IPS DF 6.9 (cell line): ENCODE measurements around the gene PACC1.
"Not testable (repeated sequence)": the region's sequence is repeated elsewhere in the genome, so short reads cannot be mapped to it uniquely, and the experiment has no call there.

Experiments
- DNase-seq: peaks from one replicate; pipeline ENCODE4 v3.0.0-alpha.2; 2013; ENCODE audit warnings: low read depth, low spot score
- H3K27ac ChIP-seq: one replicate; pipeline ENCODE4 v1.5.1; 2013; ENCODE audit warnings: low read length, control low read depth
- H3K27me3 ChIP-seq: 2 replicates; pipeline ENCODE4 v1.6.1; 2013; ENCODE audit warnings: mild to moderate bottlenecking, low read length; ENCODE audit not compliant: control insufficient read depth, insufficient read depth
- H3K36me3 ChIP-seq: 2 replicates; pipeline ENCODE4 v1.6.1; 2013; ENCODE audit warnings: low read length; ENCODE audit not compliant: control insufficient read depth, insufficient read depth
- H3K4me1 ChIP-seq: 2 replicates; pipeline ENCODE4 v1.6.1; 2013; ENCODE audit warnings: low read length; ENCODE audit not compliant: control insufficient read depth, insufficient read depth
- H3K4me3 ChIP-seq: 2 replicates; pipeline ENCODE4 v1.5.1; 2013; ENCODE audit warnings: mild to moderate bottlenecking, low read length
- H3K9me3 ChIP-seq: 2 replicates; pipeline ENCODE4 v1.6.1; 2013; ENCODE audit warnings: low read length, inconsistent platforms; ENCODE audit not compliant: control insufficient read depth, insufficient read depth
- WGBS: extraction: QIAGEN DNeasy Blood & Tissue Kit; methylation state at CpG from one replicate; pipeline ENCODE4 v1.1.7; 2013; ENCODE audit warnings: mixed read lengths, missing lambda C conversion rate; ENCODE audit not compliant: insufficient read length, insufficient coverage; 5-methylcytosine and 5-hydroxymethylcytosine counted together

PACC1 gene

DNA sequence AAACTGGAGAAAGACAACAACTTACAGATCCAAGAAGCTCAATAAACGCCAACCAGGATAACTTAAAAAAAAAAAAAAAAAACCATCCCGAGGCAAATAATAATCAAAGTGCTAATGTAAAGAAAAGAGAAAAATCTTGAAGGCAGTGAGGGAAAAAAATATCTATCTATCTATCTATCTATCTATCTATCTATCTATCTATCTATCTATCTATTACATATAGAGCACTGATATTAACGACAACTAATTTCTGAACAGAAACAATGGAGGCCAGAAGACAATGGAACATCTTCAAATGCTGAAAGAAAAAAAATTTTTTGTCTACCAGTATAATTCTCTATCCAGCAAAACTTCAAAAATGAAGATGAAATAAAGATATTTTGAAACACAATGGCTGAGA is 18.0 kb downstream of the PACC1 start:
- no peaks in the 10 kb centered on the region for H3K4me1 ChIP-seq
- no peak for DNase-seq
- no peaks in the 10 kb centered on the region for H3K27me3 ChIP-seq
- H3K4me3 ChIP-seq: no peak overlapping the region
- no CpG with 5 or more reads among the region's 3 CpGs for WGBS
- no peaks in the 10 kb centered on the region for H3K9me3 ChIP-seq
- no peak overlapping the region for H3K27ac ChIP-seq
- H3K36me3 ChIP-seq: no peaks in the 10 kb centered on the region

DNA sequence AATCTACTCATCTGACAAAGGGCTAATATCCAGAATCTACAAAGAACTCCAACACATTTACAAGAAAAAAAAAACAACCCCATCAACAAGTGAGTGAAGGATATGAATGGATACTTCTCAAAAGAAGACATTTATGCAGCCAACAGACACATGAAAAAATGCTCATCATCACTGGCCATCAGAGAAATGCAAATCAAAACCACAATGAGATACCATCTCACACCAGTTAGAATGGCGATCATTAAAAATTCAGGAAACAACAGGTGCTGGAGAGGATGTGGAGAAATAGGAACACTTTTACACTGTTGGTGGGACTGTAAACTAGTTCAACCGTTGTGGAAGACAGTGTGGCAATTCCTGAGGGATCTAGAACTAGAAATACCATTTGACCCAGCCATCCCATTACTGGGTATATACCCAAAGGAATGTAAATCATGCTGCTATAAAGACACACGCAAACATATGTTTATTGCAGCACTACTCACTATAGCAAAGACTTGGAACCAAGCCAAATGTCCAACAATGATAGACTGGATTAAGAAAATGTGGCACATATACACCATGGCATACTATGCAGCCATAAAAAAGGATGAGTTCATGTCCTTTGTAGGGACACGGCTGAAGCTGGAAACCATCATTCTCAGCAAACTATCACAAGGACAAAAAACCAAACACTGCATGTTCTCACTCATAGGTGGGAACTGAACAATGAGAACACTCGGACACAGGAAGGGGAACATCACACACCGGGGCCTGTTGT is 18.8 kb downstream of the PACC1 start:
- H3K4me3 ChIP-seq, H3K27me3 ChIP-seq, DNase-seq, H3K36me3 ChIP-seq, H3K9me3 ChIP-seq, H3K27ac ChIP-seq, H3K4me1 ChIP-seq: not testable (repeated sequence)
- no CpG with 5 or more reads among the region's 6 CpGs for WGBS

DNA sequence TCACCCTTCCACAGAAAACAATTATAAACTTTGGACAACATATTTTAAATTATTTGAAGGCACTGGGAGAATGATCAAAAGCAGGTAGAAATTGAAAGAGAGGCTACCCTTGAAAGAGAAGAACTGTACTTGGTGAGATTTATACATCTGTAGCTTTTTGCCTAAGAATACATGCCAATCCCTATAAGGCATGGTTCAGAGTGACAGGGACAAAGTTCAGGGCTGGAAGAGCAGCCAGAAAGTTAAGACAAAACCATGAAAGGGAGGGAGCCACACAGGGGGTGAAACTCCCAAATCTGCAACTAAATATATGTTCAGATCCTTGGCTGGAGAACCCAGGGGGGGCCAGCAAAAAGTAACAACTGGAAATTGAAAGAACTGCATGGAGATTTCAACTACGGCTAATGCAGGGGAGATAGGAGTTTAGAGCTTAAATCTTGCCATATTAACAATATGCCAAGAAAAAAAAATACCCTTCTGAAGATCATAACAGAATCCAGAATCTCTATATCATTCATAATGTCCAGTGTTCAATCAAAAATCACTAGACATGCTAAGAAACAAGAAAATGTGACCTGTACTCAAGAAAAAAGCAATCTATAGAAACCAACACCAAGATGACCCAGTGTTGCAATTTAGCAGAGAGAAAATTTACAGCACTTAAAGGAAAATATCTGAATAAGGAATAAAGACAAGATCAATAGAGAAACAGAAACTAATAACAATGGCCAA is 25.5 kb downstream of the PACC1 start:
- WGBS: no CpG with 5 or more reads among the region's 1 CpG

DNA sequence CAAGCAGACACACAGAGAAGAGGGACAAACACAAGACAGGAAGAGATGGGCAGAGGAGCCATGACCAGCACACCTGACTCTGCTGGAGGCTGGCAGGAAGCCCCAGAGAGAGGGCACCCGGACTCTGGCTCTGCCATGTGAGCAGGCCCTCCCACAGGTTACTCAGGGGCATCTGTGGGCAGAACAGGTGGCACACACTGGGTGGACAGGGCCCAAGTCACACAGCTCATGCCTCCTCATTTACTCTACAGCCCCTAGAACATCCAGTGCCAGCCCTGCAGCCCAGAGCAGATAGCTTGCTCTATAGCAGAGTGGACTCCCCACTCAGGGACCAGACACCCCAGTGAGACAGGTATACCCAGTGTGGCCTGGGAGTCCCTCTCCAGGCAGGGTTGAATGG is 28.7 kb downstream of the PACC1 start:
- no peak for DNase-seq
- Histone ChIP-seq H3K4me1 (no peaks in the 10 kb centered on the region), H3K9me3 (no peaks in the 10 kb centered on the region; the same call in 1 of the 2 replicates), H3K27me3 (no peaks in the 10 kb centered on the region), H3K36me3 (peaks cover 12% of the 10 kb centered on the region), H3K4me3 (no peak overlapping the region), H3K27ac (no peak overlapping the region)
- no CpG with 5 or more reads among the region's 1 CpG for WGBS

More for the DNA sequence above, 25.5 kb downstream of the PACC1 start:
- Histone ChIP-seq H3K27ac (no peak overlapping the region), H3K9me3 (no peaks in the 10 kb centered on the region; the same call in 1 of the 2 replicates), H3K36me3 (peaks cover 12% of the 10 kb centered on the region), H3K4me1 (no peaks in the 10 kb centered on the region), H3K27me3 (no peaks in the 10 kb centered on the region), H3K4me3 (no peak overlapping the region)
- no peak for DNase-seq

DNA sequence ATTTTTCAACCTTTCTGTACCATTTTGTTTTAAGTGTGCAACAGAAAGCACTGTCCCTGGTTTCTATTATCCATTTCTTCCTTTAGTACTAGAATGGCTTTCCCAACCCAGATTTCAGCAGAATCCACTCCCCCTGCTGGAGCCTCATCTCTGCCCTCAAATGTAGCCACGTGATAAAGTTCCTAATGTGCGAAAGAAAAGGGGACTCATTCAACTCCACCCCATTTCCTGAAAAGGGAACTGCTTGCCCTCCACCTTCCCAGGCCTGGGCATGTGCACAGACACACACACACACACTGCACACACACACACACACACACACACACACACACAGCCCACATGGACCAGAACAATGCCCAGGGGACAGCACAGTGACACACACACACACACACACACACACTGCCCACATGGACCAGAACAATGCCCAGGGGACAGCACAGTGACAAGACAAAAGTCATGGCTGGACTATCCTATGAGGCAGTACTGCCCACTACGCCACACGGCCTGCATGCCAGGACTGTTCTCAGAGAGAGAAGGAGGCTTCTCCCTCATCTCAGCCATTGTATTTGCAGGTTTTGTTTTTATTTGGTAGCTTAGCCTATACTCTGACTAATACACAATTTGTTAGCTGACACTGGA is 33.2 kb downstream of the PACC1 start:
- no peak overlapping the region for H3K4me3 ChIP-seq
- no peak overlapping the region for H3K27ac ChIP-seq
- no peaks in the 10 kb centered on the region for H3K27me3 ChIP-seq
- H3K36me3 ChIP-seq: peaks cover 22% of the 10 kb centered on the region
- H3K9me3 ChIP-seq: no peaks in the 10 kb centered on the region
- no CpG with 5 or more reads among the region's 4 CpGs for WGBS
- H3K4me1 ChIP-seq: no peaks in the 10 kb centered on the region
- no peak for DNase-seq

DNA sequence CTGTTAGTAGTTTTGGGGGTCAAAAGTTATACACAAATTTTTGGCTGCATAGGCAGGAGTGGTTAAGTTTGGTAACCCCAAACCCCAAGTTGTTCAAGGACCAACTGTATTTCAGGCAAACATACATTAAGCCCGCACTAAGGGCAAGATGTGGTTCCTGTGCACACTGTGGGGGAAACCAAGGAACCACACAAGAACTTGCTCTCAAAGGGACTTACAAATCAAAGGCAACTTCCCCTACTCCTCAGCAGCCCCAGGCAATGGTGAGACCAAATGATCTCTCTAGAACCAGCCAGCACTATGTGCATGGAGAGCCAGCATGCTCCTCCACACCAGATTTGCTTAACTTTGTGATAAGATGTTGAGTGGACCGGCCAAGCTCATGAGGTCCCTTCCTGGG is 35.3 kb downstream of the PACC1 start:
- Histone ChIP-seq H3K27me3 (no peaks in the 10 kb centered on the region), H3K4me3 (no peak overlapping the region), H3K9me3 (no peaks in the 10 kb centered on the region), H3K36me3 (peaks cover 14% of the 10 kb centered on the region; the same call in 1 of the 2 replicates), H3K27ac (no peak overlapping the region), H3K4me1 (no peaks in the 10 kb centered on the region)
- DNase-seq: no peak
- WGBS: no CpG with 5 or more reads among the region's 2 CpGs

DNA sequence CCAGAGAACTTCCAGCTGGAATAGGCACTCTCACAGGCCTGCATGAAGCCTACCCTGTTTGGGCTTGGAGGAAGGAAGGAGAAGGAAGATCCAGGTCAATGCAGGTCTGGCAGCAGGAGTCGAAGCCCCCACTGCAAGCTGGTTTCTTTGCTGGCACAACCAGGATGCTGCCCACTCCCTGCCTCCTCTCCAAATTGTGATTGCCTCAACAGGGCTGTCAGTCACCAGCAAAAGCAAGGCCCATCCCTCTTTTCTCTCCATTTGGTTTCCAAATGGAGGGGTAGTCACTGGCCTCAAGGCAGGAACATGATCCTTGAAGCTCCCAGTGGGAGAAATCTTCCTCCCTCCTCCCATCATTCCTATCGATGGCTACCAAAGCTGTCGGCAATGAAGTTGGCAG is 37.0 kb downstream of the PACC1 start:
- H3K27me3 ChIP-seq: no peaks in the 10 kb centered on the region
- H3K4me1 ChIP-seq: no peaks in the 10 kb centered on the region
- peaks cover 14% of the 10 kb centered on the region; the same call in 1 of the 2 replicates for H3K36me3 ChIP-seq
- no peak for DNase-seq
- WGBS: no CpG with 5 or more reads among the region's 3 CpGs
- no peak overlapping the region for H3K27ac ChIP-seq
- no peaks in the 10 kb centered on the region for H3K9me3 ChIP-seq
- H3K4me3 ChIP-seq: no peak overlapping the region

DNA sequence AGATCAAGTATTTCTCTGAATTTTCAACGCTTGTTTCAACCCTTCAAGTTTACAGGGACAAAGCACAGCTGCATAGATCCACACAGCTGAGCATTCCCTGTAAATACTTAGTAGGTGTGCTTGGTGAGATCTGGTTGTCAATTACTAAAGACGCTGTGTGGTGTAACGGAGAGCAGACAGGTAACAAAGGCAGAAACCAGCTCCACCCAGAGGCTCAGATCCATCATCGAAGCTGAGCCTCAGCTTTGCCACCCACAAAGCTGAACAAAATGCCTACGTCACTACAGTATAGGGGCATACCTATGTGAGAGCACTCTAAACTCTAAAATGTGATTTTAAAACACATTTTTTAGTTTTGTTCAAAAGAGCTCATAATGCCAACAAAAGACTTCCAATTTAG is 38.7 kb downstream of the PACC1 start:
- WGBS: no CpG with 5 or more reads among the region's 5 CpGs
- no peaks in the 10 kb centered on the region for H3K27me3 ChIP-seq
- no peak for DNase-seq

DNA sequence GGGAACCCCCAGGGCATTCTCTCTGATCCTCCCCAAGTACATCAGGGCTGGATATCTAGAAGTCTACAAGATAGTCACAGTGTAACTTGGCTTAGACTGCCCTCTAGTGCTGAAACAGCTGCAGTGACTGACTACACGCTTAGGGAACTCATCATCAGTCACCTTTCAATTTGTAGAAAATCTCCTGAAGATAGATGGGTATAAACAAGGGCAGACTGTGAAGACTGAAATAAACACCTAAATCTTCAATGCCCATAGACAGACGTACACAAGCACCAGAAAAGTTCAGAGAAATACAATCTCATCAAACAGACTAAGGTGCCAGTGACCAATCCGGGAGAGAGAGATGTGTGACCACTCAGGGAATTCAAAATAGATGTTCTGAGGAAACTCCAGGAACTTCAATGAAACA is 46.6 kb downstream of the PACC1 start:
- no CpG with 5 or more reads among the region's 3 CpGs for WGBS
- peak; percentile 58 for DNase-seq
- Histone ChIP-seq H3K4me3 (no peak overlapping the region), H3K27ac (no peak overlapping the region), H3K36me3 (no peaks in the 10 kb centered on the region), H3K4me1 (no peaks in the 10 kb centered on the region), H3K27me3 (no peaks in the 10 kb centered on the region), H3K9me3 (no peaks in the 10 kb centered on the region)

More for the DNA sequence above, 38.7 kb downstream of the PACC1 start:
- Histone ChIP-seq H3K9me3 (no peaks in the 10 kb centered on the region), H3K27ac (no peak overlapping the region), H3K36me3 (peaks cover 14% of the 10 kb centered on the region; the same call in 1 of the 2 replicates), H3K4me1 (no peaks in the 10 kb centered on the region), H3K4me3 (no peak overlapping the region)

DNA sequence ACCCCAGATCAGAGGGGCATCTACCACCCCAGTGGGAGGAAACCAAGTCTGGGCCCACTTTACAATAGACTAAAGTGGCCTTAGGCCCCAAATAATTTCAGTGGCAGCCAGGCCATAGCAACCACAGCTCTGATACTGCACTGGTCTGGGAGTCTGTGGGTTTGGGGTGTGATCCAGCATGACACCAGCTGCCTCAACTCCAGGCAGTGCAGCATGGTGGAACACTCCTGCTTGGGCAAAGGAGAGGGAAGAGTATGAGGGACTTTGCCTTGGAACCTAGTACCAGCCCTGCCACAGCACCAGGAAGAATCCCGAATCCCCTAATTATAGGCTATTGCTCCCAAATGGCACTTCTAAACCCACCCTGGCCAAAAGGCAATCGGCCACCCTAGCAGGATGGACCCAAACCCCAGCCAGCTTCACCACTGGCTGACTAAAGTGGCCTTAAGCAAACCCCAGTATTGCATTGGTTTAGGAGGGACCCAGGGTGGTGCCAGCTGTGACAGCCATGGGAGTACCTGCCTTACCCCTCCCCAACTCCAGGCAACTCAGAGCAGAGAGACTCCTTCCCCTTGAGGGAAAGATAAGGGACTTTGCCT is 47.1 kb downstream of the PACC1 start:
- H3K4me3 ChIP-seq: no peak overlapping the region

More for the DNA sequence above, 47.1 kb downstream of the PACC1 start:
- WGBS: no CpG with 5 or more reads among the region's 2 CpGs
- Histone ChIP-seq H3K27ac (no peak overlapping the region), H3K4me1 (no peaks in the 10 kb centered on the region), H3K27me3 (no peaks in the 10 kb centered on the region), H3K36me3 (0 out of 2 replicates have a peak, but pooled peaks cover under 1% of the 10 kb centered on the region), H3K9me3 (no peaks in the 10 kb centered on the region)
- DNase-seq: no peak
